GM18517 (cell line): ENCODE measurements around the gene WASF2.
A peak's percentile ranks its signal among the peaks of the same experiment; 100 is the strongest.
"Not testable (repeated sequence)": the region's sequence is repeated elsewhere in the genome, so short reads cannot be mapped to it uniquely, and the experiment has no call there.

Experiments
- ATAC-seq: cut with Tn5 transposase; IDR thresholded peaks from one replicate; pipeline ENCODE4 v1.9.1; 2021; ENCODE audit warnings: mild to moderate bottlenecking, moderate library complexity; ENCODE audit not compliant: unreplicated experiment

WASF2 gene

GRCh38 chr1:27399251-27400025, 90.5 kb downstream of the WASF2 start:
- ATAC-seq, result no peak

- no peak for ATAC-seq
These were observed 91.4 kb downstream of the WASF2 start for GRCh38 chr1:27398405-27399149.

- no peak for ATAC-seq
These were observed 92.2 kb downstream of the WASF2 start for GRCh38 chr1:27397749-27398148.

GRCh38 chr1:27397110-27397509, 92.9 kb downstream of the WASF2 start:
- no peak for ATAC-seq

- no peak for ATAC-seq
These were observed 94.3 kb downstream of the WASF2 start for GRCh38 chr1:27395441-27396195.

- no peak for ATAC-seq
These were observed 95.0 kb downstream of the WASF2 start for GRCh38 chr1:27394925-27395324.

- no peak for ATAC-seq
These were observed 95.7 kb downstream of the WASF2 start for GRCh38 chr1:27394282-27394658.

- ATAC-seq, result no peak
These were observed 96.2 kb downstream of the WASF2 start for GRCh38 chr1:27393641-27394281.

GRCh38 chr1:27392778-27393635, 97.0 kb downstream of the WASF2 start:
- ATAC-seq, result no peak

GRCh38 chr1:27392096-27392777, 97.7 kb downstream of the WASF2 start, which contains the start of gene GPR3:
GPR3 (plus strand) TSS chr1:27392622; CDS start chr1:27393799, 1,177 bp downstream.
- ATAC-seq, result peak; percentile 46

- ATAC-seq, result no peak
These were observed 98.4 kb downstream of the WASF2 start for GRCh38 chr1:27391511-27392095.

GRCh38 chr1:27388337-27389005, 101.5 kb downstream of the WASF2 start:
- no peak for ATAC-seq

- not testable (repeated sequence) for ATAC-seq
These were observed 105.2 kb downstream of the WASF2 start for GRCh38 chr1:27384797-27385196.

GRCh38 chr1:27383661-27384060, 106.3 kb downstream of the WASF2 start:
- ATAC-seq, result no peak

GRCh38 chr1:27383039-27383605, 106.8 kb downstream of the WASF2 start, which contains the start of gene CD164L2:
CD164L2 (minus strand) TSS chr1:27383333; CDS start chr1:27383239, 94 bp downstream.
- no peak for ATAC-seq

- ATAC-seq, result no peak
These were observed 107.8 kb downstream of the WASF2 start for GRCh38 chr1:27381969-27382762.
